ENCODE results near the gene ALKBH8. TPM values are rescaled to one million over a fixed set of nuclear protein-coding genes. Genes with fewer than 3 reads are reported as not detected.

Gene ALKBH8
- total and polyA plus RNA-seq, 7 donors: 4.2 to 23.8 (median 7.7) TPM

DNA sequence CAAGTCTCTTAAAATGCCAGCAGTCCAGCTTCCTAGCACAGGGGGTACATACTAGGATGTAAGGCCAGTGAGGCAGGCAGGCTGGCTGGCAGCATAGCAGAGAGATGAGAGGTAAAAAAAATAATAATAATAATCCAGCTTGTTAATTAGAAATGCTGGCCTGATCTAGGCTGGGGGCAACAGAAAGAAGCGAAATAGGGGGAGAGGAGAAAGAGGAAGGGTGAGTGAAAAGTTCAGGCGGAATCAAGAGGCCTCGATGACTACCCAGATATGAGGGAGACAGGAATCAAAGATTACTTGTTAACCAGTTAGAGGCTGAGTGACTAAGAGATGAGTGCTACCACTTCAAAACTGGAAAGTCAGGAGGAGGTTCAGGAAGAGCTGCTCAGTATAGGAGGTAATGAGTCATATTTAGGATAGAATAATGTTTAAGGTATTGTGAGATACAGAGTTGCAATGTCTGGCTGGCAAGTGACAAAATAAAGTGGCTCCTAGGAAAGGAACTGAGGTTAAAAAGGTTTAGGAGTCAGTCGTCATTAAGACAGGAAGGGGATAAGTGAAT lies 2.8 kb downstream of the ALKBH8 start:
- TF ChIP-seq, protein P1, sequence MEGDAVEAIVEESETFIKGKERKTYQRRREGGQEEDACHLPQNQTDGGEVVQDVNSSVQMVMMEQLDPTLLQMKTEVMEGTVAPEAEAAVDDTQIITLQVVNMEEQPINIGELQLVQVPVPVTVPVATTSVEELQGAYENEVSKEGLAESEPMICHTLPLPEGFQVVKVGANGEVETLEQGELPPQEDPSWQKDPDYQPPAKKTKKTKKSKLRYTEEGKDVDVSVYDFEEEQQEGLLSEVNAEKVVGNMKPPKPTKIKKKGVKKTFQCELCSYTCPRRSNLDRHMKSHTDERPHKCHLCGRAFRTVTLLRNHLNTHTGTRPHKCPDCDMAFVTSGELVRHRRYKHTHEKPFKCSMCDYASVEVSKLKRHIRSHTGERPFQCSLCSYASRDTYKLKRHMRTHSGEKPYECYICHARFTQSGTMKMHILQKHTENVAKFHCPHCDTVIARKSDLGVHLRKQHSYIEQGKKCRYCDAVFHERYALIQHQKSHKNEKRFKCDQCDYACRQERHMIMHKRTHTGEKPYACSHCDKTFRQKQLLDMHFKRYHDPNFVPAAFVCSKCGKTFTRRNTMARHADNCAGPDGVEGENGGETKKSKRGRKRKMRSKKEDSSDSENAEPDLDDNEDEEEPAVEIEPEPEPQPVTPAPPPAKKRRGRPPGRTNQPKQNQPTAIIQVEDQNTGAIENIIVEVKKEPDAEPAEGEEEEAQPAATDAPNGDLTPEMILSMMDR (IDR thresholded peaks at IDR 0.05): no peak
- H3K27me3 ChIP-seq (ENCODE audit: insufficient read depth in 3 of 3, low read length in 2 of 3): no peaks in the 10 kb centered on the region
- H3K4me1 ChIP-seq: peaks cover 30% of the 10 kb centered on the region
- WGBS, 3 donors: 53 to 61% (median 59%) methylated on average over 4 of the region's 4 CpGs
- DNase-seq (no peak), ATAC-seq (no peak)
- no peaks in the 10 kb centered on the region for H3K9me3 ChIP-seq
- peak overlapping the region; percentile 94 for H3K27ac ChIP-seq
- H3K4me3 ChIP-seq: no peak overlapping the region
- H3K36me3 ChIP-seq (ENCODE audit: insufficient read depth in 1 of 2, low read depth in 1 of 2): peaks cover 0 to 27% of the 10 kb centered on the region in 2 donors
- intact Hi-C loops (cut with DNase I): loop anchor here in 1 of 2 donors (10.0 kb wide), 1 partner anchor 332 kb away; no protein-coding TSS in a partner anchor

DNA sequence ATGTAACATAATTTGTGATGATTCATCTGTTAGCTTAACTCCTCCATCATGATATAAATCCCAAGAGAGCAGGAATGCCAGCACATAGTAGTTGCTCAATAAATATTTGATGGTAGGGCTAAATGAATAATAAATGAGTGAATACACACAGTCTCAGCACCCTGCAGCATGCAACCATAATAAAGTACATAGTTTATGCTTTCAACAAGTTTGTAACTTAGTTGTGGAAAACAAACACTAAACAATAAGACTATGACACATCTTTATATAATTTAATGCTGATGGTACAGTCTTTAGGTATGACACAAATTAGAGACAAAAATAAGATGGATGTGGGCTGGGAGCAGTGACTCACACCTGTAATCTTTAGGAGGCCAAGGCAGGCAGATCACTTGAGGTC lies 3.8 kb downstream of the ALKBH8 start:
- Histone ChIP-seq H3K36me3 (ENCODE audit: insufficient read depth in 1 of 2, low read depth in 1 of 2) (peaks cover 0 to 28% of the 10 kb centered on the region in 2 donors), H3K4me1 (peaks cover 30% of the 10 kb centered on the region), H3K9me3 (no peaks in the 10 kb centered on the region), H3K27me3 (ENCODE audit: insufficient read depth in 3 of 3, low read length in 2 of 3) (no peaks in the 10 kb centered on the region), H3K27ac (no peak overlapping the region), H3K4me3 (no peak overlapping the region)
- no peak for ATAC-seq
- TF ChIP-seq, protein P1 (IDR thresholded peaks at IDR 0.05): no peak
- no peak for DNase-seq
- intact Hi-C loops (cut with DNase I): loop anchor here in 1 of 2 donors (10.0 kb wide), 1 partner anchor 333 kb away; no protein-coding TSS in a partner anchor

- DNase-seq (no peak), ATAC-seq (no peak)
- Histone ChIP-seq H3K27me3 (ENCODE audit: insufficient read depth in 3 of 3, low read length in 2 of 3) (no peaks in the 10 kb centered on the region), H3K27ac (no peak overlapping the region), H3K9me3 (no peaks in the 10 kb centered on the region), H3K4me3 (no peak overlapping the region), H3K4me1 (no peaks in the 10 kb centered on the region), H3K36me3 (ENCODE audit: insufficient read depth in 1 of 2, low read depth in 1 of 2) (peaks cover 0 to 74% of the 10 kb centered on the region in 2 donors)
- intact Hi-C loops (cut with DNase I): no loop called here
- TF ChIP-seq, protein P1 (IDR thresholded peaks at IDR 0.05): no peak
- WGBS, 3 donors: 77 to 93% (median 79%) methylated on average over 4 of the region's 4 CpGs
These were observed 15.2 kb downstream of the ALKBH8 start for GRCh38 chr11:107550304-107550703.

DNA sequence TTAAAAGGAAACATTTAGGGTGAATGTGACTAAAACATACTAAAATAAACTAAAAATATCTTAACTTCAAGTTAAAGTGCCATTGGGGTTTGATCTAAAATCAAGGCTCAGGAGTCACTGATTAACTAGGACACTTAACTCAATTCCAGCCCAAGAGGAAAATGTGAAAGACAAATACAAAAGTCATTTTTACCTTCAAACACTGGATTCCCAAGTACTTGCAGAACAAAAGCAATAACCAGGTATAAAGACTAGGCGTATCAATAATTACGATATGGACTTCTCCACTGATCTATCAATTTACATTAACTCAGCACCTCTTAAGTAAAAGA lies 15.6 kb downstream of the ALKBH8 start:
- WGBS, 3 donors: 93 to 99% (median 96%) methylated on average over 2 of the region's 2 CpGs
- H3K36me3 ChIP-seq (ENCODE audit: insufficient read depth in 1 of 2, low read depth in 1 of 2): peaks cover 0 to 74% of the 10 kb centered on the region in 2 donors
- intact Hi-C loops (cut with DNase I): no loop called here
- H3K27me3 ChIP-seq (ENCODE audit: insufficient read depth in 3 of 3, low read length in 2 of 3): no peaks in the 10 kb centered on the region
- H3K27ac ChIP-seq: no peak overlapping the region
- TF ChIP-seq, protein P1 (IDR thresholded peaks at IDR 0.05): no peak
- ATAC-seq (no peak), DNase-seq (no peak)
- no peaks in the 10 kb centered on the region for H3K4me1 ChIP-seq
- H3K4me3 ChIP-seq: no peak overlapping the region
- H3K9me3 ChIP-seq: no peaks in the 10 kb centered on the region
